Measurements from ENCODE around the gene ADARB1.

Gene ADARB1

GRCh38 chr21:45259206-45259840, 184.9 kb downstream of the ADARB1 start:
- DNase-seq: no peak

GRCh38 chr21:45260191-45260825, 185.9 kb downstream of the ADARB1 start:
- DNase-seq: no peak

GRCh38 chr21:45261093-45261492, 186.7 kb downstream of the ADARB1 start:
- no peak for DNase-seq

- DNase-seq: no peak
These were observed 187.7 kb downstream of the ADARB1 start for GRCh38 chr21:45262041-45262581.

- no peak for DNase-seq
These were observed 188.2 kb downstream of the ADARB1 start for GRCh38 chr21:45262616-45263015.

GRCh38 chr21:45263534-45263933, 189.2 kb downstream of the ADARB1 start:
- no peak for DNase-seq

- DNase-seq: no peak
These were observed 189.9 kb downstream of the ADARB1 start for GRCh38 chr21:45264146-45264911.

GRCh38 chr21:45264912-45265515, 190.6 kb downstream of the ADARB1 start:
- DNase-seq: no peak

- DNase-seq: no peak
These were observed 191.5 kb downstream of the ADARB1 start for GRCh38 chr21:45265721-45266517.

GRCh38 chr21:45266518-45267389, 192.4 kb downstream of the ADARB1 start:
- no peak for DNase-seq

GRCh38 chr21:45267390-45267760, 193.0 kb downstream of the ADARB1 start:
- no peak for DNase-seq

GRCh38 chr21:45269861-45270260, 195.5 kb downstream of the ADARB1 start:
- DNase-seq: no peak

GRCh38 chr21:45270306-45270821, 196.0 kb downstream of the ADARB1 start:
- DNase-seq: no peak
